ENCODE measurements around the gene PML. TPM values are rescaled to one million over a fixed set of nuclear protein-coding genes. Genes with fewer than 3 reads are reported as not detected.

The PML gene
- total RNA-seq, 1 donor from 2014 or later, result 24.6 TPM

DNA sequence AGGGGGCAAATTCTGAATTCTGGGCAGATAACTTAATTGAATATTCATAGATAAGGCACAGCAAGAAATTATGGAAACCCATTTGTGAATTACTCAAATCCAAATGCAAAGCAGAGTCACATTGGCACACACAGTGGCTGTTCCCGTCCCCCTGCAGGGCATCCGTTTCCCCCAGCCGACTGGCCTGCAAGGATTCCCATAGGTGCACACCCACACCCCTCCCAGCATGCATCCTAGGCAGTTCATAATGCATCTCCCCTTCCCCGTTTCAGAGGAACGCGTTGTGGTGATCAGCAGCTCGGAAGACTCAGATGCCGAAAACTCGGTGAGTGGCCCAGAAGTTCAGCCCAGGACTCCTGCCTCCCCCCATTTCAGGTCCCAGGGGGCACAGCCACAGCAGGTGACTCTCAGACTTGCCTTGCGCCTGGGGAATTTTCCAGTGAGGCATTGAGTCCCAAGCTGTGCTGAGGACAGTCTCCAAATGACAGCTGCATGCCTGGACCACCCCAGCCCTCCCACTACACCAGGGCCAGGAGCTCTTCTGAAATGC is 39.8 kb downstream of the PML start:
- intact Hi-C loops (cut with DNase I), result no loop called here
- DNase-seq (ENCODE audit: low spot score), result no peak

DNA sequence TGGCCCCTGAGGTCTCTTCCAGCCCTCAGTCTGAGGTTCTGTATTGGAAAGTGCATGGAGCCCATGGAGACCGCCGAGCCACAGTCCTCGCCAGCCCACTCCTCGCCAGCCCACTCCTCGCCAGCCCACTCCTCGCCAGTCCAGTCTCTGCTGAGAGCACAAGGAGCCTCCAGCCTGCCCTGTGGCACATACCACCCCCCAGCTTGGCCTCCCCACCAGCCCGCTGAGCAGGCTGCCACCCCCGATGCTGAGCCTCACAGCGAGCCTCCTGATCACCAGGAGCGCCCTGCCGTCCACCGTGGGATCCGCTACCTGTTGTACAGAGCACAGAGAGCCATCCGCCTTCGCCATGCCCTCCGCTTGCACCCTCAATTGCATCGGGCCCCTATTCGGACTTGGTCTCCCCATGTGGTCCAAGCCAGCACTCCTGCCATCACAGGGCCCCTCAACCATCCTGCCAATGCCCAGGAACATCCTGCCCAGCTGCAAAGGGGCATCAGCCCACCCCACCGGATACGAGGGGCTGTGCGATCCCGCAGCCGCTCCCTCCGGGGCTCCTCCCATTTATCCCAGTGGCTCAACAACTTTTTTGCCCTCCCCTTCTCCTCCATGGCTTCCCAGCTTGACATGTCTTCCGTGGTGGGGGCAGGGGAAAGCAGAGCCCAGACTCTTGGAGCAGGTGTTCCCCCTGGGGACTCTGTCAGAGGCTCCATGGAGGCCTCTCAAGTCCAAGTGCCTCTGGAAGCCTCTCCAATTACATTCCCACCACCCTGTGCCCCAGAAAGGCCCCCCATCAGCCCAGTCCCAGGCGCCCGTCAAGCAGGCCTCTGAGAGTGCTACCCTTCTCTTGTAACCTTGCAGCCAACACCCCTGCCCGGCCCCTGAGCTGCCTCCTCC is 40.9 kb downstream of the PML start:
- intact Hi-C loops (cut with DNase I), result loop anchor here (2.0 kb wide), 1 partner anchor 63 kb away; no protein-coding TSS in a partner anchor
- DNase-seq (ENCODE audit: low spot score), result no peak

DNA sequence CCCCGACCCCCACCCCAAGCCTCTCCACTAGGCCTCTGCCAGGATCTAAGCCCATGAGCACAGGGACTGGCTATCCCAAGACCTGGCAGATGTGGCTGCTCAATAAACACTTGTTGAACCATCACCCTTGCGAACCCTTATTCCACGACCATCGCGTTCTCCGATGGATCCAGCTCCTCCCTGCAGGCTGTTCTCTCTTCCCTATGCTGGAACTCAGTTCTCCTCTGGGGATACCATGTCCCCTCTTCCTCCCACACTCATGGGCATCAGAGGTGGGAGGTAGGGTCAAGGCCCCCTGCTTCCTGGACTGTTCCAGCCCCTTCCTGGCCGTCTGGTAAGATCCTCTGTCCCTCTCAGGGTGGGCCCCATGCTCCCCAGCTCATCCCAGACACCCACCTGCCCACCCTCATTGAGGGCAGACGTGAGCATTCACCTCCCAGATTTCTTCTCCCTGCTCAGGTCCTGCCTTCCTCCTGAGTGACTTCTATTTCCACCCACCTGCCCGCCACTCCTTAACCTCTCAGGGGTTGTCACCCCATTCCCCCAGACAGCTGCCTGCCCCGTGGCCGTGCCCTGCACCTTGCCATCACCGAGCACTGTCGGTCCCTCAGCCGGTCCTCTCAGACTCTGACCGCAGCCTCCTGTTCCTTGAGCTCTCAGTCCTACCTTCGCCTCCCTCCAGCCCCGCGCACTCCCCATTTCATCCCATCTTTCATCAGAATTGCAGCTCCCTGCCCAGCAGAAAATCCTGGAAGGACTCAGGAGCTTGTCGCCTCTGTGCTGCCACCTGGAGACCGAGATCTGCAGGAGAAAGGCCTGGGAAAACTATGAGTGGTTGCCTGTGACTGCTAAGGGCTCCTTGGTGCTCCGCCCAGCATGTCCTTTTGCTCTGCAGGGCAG is 42.0 kb downstream of the PML start:
- no peak for DNase-seq (ENCODE audit: low spot score)
- intact Hi-C loops (cut with DNase I), result loop anchor here (2.0 kb wide), 1 partner anchor 64 kb away; no protein-coding TSS in a partner anchor

DNA sequence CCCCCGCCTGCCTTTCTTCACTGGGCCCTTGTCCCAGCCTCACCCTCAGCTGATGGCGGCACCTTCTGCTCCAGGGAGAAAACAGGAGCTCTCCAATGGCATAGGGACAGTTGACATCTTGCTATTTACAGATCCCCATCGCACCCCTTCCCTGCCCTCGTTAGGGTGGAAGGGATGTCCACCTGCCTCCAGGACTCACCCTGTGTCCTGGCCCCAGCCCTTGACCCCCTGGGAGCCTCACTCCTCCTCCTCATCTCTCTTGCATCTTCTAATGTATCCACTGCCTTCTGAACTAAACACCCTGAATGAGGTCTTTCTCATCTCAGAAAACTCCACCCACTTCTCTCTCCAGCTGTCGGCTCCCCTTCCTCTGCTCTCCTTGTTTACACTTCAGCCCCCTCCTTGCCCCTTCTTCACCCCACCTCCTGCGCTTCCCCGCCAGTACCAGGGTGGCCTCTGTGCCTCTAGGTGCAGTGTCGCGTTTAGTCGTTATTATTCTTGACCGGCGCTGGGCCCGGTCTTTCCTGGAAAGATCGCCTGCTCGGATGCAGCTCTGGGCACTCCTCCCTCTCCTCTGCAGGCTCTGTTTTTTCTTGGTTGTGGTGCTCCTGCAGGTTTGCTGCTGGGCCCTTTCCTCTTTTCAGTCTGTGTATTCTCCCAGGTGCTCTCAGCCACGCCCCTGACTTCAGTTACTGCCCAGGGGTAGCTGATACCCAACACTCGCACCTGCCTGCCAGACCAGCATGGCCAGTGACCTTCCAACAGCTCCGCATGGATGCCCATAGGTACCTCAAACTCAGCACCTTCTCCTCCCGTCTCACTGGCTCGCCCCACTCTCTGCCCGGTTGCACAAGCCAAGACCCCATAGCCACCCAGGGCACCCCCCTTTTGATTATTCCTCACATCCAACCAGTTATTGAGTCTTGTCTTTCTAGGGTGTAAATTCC is 42.9 kb downstream of the PML start:
- DNase-seq (ENCODE audit: low spot score), result no peak
- intact Hi-C loops (cut with DNase I), result loop anchor here (2.0 kb wide), 1 partner anchor 65 kb away; no protein-coding TSS in a partner anchor

DNA sequence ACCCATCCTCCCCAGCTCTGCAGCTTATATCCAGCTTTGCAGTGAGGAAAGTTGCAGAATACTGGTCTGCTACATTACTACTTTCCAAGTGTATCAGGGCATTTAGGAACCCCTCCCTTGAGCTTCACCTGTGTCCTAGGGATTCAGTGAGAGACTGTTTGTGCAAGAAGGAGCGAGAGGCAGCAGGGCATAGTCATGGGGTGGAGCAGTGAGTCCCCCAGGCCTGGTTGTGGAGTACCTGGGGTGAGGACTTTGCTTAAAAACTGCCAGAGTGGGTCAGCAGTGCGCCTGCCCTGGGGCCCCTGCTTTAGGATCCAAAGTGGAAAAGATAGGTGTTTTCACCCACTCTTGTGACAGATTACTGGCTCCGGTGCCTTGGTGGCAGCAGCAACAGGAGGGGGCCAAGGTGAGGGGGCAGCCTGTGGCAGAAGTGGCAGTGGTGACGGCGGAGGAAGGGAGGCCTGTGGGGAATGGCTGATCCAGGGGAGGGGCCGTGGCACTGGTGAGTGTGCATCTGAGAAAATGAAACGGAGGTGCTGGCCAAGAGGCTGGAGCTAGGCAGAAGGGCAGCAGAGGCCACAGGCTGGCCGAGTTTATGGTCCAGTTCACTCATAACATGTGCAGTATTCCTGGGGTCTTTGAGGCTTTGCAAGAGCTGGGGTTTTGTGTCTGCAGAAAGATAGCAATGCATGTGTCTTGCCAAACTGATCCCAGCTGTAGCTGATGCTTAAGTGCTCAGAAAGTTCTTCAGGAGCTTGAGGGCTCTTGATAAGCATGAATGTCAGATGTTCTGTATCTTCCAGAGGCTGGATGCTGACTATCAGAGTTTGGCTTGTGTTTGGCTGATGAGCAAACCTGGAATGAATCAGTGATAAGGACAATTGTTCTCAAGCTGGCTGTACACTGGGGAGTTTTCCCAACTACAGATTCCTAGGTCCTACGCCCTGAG is 44.5 kb downstream of the PML start:
- intact Hi-C loops (cut with DNase I), result no loop called here
- no peak for DNase-seq (ENCODE audit: low spot score)

DNA sequence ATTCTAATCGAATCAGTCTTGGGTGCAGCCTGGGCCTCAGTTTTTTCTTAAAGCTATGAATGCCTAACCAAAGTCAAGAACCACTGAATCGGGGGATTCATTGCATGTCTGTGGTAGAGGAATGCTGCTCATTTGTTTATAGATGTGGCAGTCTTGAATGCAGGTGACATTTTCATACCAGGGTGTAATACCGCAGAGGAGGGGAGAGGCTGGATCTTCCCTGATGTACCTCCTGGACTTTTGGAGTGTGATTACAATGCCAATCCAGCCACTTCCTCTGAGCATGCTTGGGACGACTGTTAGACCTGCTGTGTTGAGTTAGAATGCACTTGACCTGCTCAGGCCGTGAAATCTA is 45.1 kb downstream of the PML start:
- intact Hi-C loops (cut with DNase I), result loop anchor here (2.0 kb wide), 1 partner anchor 47 kb away; the partner anchor contains the start of gene STOML1

DNA sequence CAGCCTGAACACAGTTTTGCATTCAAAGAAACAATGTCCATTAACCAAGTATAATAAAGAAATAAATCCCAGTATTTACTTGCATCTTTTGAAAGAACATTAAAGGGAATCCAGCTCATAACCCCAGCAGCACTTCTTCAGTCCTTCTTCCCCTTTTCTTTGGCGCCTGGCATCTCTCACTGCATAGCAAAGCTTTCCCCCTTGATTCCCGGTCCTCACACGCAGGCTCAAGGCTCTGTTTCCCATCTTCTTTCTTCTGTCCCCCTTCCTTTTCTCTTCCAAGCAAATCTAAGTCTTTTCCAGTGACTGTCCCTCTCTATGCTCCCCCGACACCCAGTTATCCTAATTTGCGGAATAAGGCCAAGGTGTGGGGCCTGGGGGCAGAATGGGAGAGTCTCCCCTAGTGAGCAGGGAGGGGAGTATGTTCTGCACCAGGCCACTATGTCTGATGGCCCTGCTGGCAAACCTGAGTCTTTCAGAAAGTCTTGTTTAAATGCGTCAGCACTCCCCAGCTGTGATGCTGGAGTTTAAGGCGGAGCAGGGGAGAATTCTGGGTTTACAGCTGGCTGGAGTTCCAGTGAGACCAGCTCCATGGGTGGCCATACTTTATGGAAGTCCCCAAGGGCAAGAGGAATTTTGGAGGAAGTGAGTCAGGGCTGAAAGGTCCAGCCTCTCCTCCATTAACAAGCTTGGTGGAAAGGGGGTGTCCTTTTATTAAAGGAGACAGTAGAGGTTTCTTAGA is 45.8 kb downstream of the PML start:
- DNase-seq (ENCODE audit: low spot score), result no peak
- intact Hi-C loops (cut with DNase I), result loop anchor here (2.0 kb wide), 1 partner anchor 47 kb away; the partner anchor contains the start of gene STOML1

More for the DNA sequence above, 45.1 kb downstream of the PML start:
- DNase-seq (ENCODE audit: low spot score), result no peak

DNA sequence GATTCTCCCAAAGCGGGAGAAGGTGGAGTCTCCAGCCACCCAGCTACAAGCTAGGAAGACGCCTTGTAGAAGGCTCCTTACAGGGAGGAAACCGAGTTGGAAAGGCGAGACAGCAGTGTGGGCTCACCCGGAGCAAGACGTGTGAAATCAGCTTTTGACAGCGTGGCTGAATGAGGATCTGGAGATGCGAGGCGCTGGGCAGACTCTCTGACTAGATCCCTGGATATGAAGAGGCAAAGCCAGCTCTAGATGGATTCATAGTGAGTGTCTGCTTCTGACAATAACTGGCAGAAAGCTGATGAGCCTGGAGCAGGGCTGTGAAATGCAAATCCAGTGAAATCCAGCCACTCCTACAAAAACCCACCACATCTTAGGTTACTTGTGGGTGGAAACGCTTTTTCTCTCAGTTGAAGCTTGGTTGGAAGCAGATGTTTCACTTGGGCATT is 46.8 kb downstream of the PML start:
- intact Hi-C loops (cut with DNase I), result loop anchor here (2.0 kb wide), 1 partner anchor 49 kb away; the partner anchor contains the start of gene STOML1
- no peak for DNase-seq (ENCODE audit: low spot score)

DNA sequence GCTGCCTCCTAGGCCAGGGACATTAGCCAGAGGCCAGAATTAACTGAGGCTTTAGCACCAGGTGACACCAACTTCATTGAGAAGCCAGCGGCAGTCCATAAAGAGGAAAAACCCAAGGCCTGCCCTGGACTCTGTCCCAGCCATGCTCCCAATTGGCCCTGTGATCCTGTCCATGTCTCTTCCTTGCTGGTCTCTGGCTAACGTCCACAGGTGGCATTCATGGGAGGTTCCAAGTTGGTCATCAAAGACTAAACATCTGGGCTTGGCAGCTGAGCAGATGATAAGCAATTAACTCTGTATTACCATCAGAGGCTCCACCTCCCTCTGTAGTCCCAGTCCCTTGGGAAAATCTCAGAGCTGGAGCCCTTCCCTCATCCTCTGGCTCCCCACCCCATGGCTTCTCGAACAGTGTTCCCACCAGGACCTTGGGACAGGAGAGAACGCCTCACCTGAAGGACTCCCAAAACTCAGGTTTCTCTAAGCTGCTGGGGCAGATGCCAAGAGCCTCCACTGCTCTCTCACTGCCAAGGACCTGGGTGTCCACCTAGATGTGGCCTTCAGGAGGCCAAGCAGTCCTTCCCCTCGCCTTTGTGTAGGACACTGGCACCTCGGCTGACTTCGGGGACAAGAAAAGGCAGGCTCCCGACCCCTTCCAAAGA is 47.4 kb downstream of the PML start:
- intact Hi-C loops (cut with DNase I), result loop anchor here (2.0 kb wide), 1 partner anchor 49 kb away; the partner anchor contains the start of gene STOML1
- DNase-seq (ENCODE audit: low spot score), result no peak

DNA sequence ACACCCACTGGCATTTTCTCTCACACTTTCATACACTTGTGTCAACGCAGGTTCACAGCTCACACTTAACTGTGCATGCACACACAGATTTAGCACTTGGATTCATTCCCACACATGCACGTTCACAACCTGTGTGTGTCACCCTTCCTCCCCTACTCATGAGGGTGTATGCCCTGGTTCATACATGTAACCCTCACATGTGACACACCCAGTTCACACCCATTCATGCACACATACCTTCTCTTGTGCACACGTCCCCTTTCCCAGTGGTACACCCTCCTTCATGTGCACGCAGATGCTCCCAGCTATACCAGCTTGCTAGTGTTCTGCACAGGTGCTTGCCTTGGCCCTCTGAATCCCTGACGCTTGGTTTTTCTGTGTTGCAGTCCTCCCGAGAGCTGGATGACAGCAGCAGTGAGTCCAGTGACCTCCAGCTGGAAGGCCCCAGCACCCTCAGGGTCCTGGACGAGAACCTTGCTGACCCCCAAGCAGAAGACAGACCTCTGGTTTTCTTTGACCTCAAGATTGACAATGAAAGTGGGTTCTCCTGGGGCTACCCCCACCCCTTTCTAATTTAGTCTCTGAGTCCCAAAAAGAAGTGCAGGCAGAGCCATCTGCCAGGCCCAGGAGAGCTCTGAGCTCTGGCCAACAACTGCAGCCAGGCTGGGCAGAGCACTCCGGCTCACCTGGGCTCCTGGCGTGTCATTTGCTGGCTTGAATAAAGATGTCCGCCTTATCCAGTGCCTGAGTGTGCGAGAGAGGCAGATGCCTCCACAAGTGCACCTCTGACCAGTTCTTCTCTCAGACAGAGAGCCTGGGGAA is 48.3 kb downstream of the PML start:
- intact Hi-C loops (cut with DNase I), result no loop called here
- no peak for DNase-seq (ENCODE audit: low spot score)

DNA sequence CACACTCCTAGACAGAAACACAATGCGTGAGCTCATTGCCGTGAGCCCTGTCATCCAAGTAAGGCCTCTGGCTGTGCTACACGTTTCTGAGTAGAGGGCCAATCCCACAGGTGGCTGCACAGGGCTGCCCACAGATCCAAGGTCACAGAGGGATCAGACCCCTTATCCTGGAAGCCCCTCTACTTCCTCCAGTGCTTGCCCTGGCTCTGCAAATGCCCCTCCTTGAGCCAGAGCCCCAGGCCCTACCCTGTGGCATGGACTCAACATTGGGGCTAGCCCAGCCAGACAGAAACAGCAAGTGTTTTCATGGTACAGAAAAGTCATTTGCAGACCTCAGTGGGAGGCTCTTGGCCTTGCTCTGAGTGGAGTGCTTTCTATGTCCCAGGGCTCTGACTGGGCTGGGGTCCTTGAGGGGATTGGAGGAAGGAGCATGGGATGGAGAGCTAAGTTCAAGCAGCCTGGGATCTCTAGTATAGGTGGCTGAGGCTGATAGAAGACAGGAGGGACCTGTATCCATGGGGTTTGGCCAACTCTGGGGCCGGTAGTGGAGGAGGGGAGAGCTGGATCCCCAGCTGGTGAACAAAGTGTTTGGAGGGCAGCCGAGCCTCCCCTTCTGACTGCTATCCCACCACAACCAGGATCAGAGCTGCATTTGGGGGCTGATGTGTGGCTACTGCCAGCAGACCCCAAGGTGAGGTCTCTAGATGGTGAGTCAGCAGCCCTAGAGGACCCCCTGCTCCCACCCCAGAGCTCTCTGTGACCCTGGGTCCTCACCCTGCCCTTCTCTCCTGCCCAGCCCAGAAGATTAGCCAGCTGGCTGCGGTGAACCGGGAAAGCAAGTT is 49.1 kb downstream of the PML start:
- intact Hi-C loops (cut with DNase I), result no loop called here
- no peak for DNase-seq (ENCODE audit: low spot score)

DNA sequence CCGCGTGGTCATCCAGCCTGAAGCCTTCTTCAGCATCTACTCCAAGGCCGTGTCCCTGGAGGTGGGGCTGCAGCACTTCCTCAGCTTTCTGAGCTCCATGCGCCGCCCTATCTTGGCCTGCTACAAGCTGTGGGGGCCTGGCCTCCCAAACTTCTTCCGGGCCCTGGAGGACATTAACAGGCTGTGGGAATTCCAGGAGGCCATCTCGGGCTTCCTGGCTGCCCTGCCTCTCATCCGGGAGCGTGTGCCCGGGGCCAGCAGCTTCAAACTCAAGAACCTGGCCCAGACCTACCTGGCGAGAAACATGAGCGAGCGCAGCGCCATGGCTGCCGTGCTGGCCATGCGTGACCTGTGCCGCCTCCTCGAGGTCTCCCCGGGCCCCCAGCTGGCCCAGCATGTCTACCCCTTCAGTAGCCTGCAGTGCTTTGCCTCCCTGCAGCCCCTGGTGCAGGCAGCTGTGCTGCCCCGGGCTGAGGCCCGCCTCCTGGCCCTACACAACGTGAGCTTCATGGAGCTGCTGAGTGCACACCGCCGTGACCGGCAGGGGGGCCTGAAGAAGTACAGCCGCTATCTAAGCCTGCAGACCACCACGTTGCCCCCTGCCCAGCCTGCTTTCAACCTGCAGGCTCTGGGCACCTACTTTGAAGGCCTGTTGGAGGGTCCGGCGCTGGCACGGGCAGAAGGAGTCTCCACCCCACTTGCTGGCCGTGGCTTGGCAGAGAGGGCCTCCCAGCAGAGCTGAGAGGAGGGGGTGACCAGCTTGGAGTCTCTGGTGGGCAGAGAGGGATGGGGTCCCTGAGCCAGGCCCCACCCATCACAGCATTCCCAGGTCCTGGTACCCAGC is 50.0 kb downstream of the PML start:
- intact Hi-C loops (cut with DNase I), result no loop called here
- DNase-seq (ENCODE audit: low spot score), result no peak

DNA sequence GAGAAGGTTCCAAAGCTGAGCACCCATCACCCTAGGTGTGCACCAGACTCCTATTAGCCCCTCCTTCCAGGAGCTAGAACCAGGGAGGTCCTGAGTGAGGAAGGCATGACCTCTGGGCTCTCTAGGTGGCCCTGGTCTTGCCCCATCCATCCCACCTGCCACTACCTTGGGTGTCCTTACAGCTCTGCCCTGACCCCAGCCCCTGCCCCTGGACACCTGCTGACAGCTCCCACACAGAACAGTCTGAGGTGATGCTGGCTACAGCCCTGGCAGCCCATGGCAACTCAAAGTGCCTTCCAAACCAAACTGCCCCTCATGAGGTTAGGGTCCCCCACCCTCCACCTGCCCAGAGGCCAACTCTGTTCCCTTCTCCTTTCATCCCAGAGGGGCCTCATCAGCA is 50.7 kb downstream of the PML start:
- intact Hi-C loops (cut with DNase I), result no loop called here
- DNase-seq (ENCODE audit: low spot score), result no peak

Data from cardiac septum (tissue), 1 donor.